Left cardiac atrium (tissue), 4 donors: ENCODE data around the gene ATP5F1E. TPM values are rescaled to one million over a fixed set of nuclear protein-coding genes. Genes with fewer than 3 reads are reported as not detected.
A peak's percentile ranks its signal among the peaks of the same experiment; 100 is the strongest.

ENCODE experiments used
- ATAC-seq, 2 donors: fragments of 200-7000 bp; cut with Tn5 transposase; one replicate each; pipeline ENCODE4 v1.9.1; 2020; ENCODE audit warnings: mild to moderate bottlenecking in 2 of 2, moderate library complexity in 2 of 2
- DNase-seq: peaks from one replicate; pipeline ENCODE4 v3.0.0-alpha.2; 2020
- intact Hi-C, 2 donors: fragments of 100-400 bp; cut with DNase I; formaldehyde crosslinking; loops; one replicate each; pipeline versions ENCODE4 v1.14.1 to v1.15.1; 2022 to 2023
- long read RNA-seq: library from polyadenylated mRNA; unstranded; transcript quantifications from one replicate; pipeline ENCODE4 v2.0.0, GENCODE V29; 2021
- total RNA-seq, 2 donors: library from RNA; stranded (reverse); fragmentation: NEBNext Ultra II Directional; extraction: Animal tissue kit (Norgen Biotek cat#: 25700); gene quantifications; one replicate each; pipeline ENCODE4 v1.2.1, GENCODE V29; 2021
- donor health status: DM: no; HTN: yes; CAD: no.
- donor health status: DM: no; HTN: yes; CAD: no; lungs with severe emphysema.
- donor health status: DM: yes; HTN: yes; CAD: no.
- donor health status: Dilated cardiomyopathy.

The ATP5F1E gene
- total RNA-seq, result 100 to 1,000 TPM; 122 to 125 TPM
- long read RNA-seq, transcript ATP5F1E-201 (3 exons, 3,665 nt), result major isoform, 39 of 41 reads
- long read RNA-seq, partial matches to known transcripts, result 0 of 41 reads
- long read RNA-seq, other reads (novel, unspliced or antisense), result 1 of 41 reads

GRCh38 chr20:59032023-59032712, at the start of gene ATP5F1E:
ATP5F1E (minus strand) TSS chr20:59032335; CDS start chr20:59032251, 84 bp downstream.
- ATAC-seq (peak; percentile 100), DNase-seq (peak; percentile 98)
- intact Hi-C loops, result loop anchor here in 1 of 2 donors (5.0 kb wide), 1 partner anchor 140 kb away; no protein-coding TSS in a partner anchor

- intact Hi-C loops, result no loop called here
- no peak for DNase-seq
- ATAC-seq, result no peak
These were observed 48.9 kb upstream of the ATP5F1E start for GRCh38 chr20:59081036-59081435.

GRCh38 chr20:59078231-59078630, 46.1 kb upstream of the ATP5F1E start:
- intact Hi-C loops, result no loop called here
- DNase-seq, result no peak
- ATAC-seq, result no peak

- intact Hi-C loops, result no loop called here
- ATAC-seq (no peak), DNase-seq (no peak)
These were observed 45.6 kb upstream of the ATP5F1E start for GRCh38 chr20:59077705-59078104.

- DNase-seq (no peak), ATAC-seq (no peak)
- intact Hi-C loops, result no loop called here
These were observed 43.9 kb upstream of the ATP5F1E start for GRCh38 chr20:59075934-59076508.

GRCh38 chr20:59074456-59074855, 42.3 kb upstream of the ATP5F1E start:
- DNase-seq (no peak), ATAC-seq (peak in 1 of 2 donors; percentile 62)
- intact Hi-C loops, result no loop called here

- DNase-seq (no peak), ATAC-seq (peak; percentile 47 to 61)
- intact Hi-C loops, result no loop called here
These were observed 41.4 kb upstream of the ATP5F1E start for GRCh38 chr20:59073582-59073981.

- intact Hi-C loops, result no loop called here
- ATAC-seq (peak in 1 of 2 donors; percentile 41), DNase-seq (no peak)
These were observed 39.1 kb upstream of the ATP5F1E start for GRCh38 chr20:59071216-59071615.

- intact Hi-C loops, result no loop called here
- DNase-seq, result no peak
- ATAC-seq, result no peak
These were observed 36.9 kb upstream of the ATP5F1E start for GRCh38 chr20:59069026-59069425.

GRCh38 chr20:59068534-59068933, 36.4 kb upstream of the ATP5F1E start:
- no peak for DNase-seq
- intact Hi-C loops, result no loop called here
- no peak for ATAC-seq

- ATAC-seq (peak; percentile 44 to 70), DNase-seq (no peak)
- intact Hi-C loops, result no loop called here
These were observed 32.1 kb upstream of the ATP5F1E start for GRCh38 chr20:59064214-59064722.

- DNase-seq (peak; percentile 80), ATAC-seq (peak; percentile 96 to 99)
- intact Hi-C loops, result no loop called here
These were observed 31.5 kb upstream of the ATP5F1E start for GRCh38 chr20:59063358-59064213.

- ATAC-seq (peak in 1 of 2 donors; percentile 52), DNase-seq (no peak)
- intact Hi-C loops, result no loop called here
These were observed 29.9 kb upstream of the ATP5F1E start for GRCh38 chr20:59062081-59062480.

GRCh38 chr20:59055302-59055701, 23.2 kb upstream of the ATP5F1E start:
- no peak for DNase-seq
- intact Hi-C loops, result loop anchor here in 1 of 2 donors (10.0 kb wide), 1 partner anchor 169 kb away; no protein-coding TSS in a partner anchor
- peak in 1 of 2 donors; percentile 44 for ATAC-seq

GRCh38 chr20:59051666-59052185, 19.6 kb upstream of the ATP5F1E start:
- intact Hi-C loops, result loop anchor here in 1 of 2 donors (10.0 kb wide), 1 partner anchor 173 kb away; no protein-coding TSS in a partner anchor
- ATAC-seq (no peak), DNase-seq (no peak)

GRCh38 chr20:59050437-59050836, 18.3 kb upstream of the ATP5F1E start:
- DNase-seq (no peak), ATAC-seq (no peak)
- intact Hi-C loops, result loop anchor here in 1 of 2 donors (10.0 kb wide), 1 partner anchor 174 kb away; no protein-coding TSS in a partner anchor

- intact Hi-C loops, result loop anchor here in 1 of 2 donors (10.0 kb wide), 1 partner anchor 164 kb away; no protein-coding TSS in a partner anchor
- ATAC-seq (no peak), DNase-seq (no peak)
These were observed 16.5 kb upstream of the ATP5F1E start for GRCh38 chr20:59048681-59049030.

- DNase-seq, result no peak
- intact Hi-C loops, result loop anchor here in 1 of 2 donors (10.0 kb wide), 1 partner anchor 163 kb away; no protein-coding TSS in a partner anchor
- peak; percentile 16 to 70 for ATAC-seq
These were observed 16.0 kb upstream of the ATP5F1E start for GRCh38 chr20:59047938-59048680.
